OCI-LY7 (cell line): ENCODE results near the gene SLC12A9.

Experiments used
- EZH2phosphoT487 ChIP-seq: fragments of 200-600 bp; sonication (generic); IDR thresholded peaks from 2 replicates; pipeline ENCODE4 v1.6.1; 2018; ENCODE audit warnings: low read depth, borderline replicate concordance, mild to moderate bottlenecking, mixed run types, antibody characterized with exemption, low read length, moderate library complexity, mixed read lengths
- TF ChIP-seq, protein P1 (sequence below): fragments of 200-600 bp; sonication (generic); conservative IDR thresholded peaks from 2 replicates; pipeline ENCODE4 v1.5.1; 2014; ENCODE audit warnings: mild to moderate bottlenecking, antibody characterized with exemption, low read length, moderate library complexity, mixed read lengths

DNA sequence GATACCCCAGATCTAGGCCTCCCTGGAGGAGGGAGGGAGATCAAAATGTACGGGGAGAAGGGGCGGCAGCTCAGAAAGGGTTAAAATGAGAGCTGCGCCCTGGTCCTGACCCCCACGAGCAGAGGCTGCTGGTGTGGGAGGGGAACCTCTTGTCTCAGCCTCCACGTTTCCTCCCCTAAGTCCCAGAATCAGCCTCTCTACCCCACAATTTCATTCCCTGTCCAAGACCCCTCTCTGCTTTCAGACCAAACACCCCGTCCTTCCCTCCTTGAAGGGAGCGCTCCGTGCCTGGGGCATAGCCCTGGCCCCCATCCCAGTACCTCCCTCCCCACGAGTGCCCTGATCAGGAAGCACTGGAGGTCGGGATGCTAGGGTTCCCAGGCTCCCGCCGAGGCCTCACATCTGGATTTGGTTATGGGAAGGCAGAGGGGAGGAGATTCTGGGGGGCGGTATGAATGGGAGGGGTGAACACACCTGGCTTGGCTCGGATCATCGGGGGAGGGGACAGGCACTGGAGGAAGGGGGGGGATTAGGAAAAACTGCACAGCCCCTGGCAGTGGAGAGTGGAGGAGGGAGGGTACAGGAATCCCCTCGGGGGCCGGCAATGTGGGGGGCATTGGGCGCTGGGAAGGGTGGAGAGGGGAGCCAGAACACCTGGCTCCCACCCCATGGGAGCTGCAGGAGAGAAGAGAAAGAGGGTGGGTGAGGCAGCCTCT lies 27.9 kb upstream of the SLC12A9 start:
- TF ChIP-seq, protein P1, sequence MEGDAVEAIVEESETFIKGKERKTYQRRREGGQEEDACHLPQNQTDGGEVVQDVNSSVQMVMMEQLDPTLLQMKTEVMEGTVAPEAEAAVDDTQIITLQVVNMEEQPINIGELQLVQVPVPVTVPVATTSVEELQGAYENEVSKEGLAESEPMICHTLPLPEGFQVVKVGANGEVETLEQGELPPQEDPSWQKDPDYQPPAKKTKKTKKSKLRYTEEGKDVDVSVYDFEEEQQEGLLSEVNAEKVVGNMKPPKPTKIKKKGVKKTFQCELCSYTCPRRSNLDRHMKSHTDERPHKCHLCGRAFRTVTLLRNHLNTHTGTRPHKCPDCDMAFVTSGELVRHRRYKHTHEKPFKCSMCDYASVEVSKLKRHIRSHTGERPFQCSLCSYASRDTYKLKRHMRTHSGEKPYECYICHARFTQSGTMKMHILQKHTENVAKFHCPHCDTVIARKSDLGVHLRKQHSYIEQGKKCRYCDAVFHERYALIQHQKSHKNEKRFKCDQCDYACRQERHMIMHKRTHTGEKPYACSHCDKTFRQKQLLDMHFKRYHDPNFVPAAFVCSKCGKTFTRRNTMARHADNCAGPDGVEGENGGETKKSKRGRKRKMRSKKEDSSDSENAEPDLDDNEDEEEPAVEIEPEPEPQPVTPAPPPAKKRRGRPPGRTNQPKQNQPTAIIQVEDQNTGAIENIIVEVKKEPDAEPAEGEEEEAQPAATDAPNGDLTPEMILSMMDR: no peak
- no peak for TF ChIP-seq EZH2phosphoT487
